Measurements from ENCODE around the gene OTOF. TPM values are rescaled to one million over a fixed set of nuclear protein-coding genes. Genes with fewer than 3 reads are reported as not detected.
A peak's percentile ranks its signal among the peaks of the same experiment; 100 is the strongest.

OTOF gene
- total RNA-seq, 1 donor from 2014 or later = 0.15 TPM

DNA sequence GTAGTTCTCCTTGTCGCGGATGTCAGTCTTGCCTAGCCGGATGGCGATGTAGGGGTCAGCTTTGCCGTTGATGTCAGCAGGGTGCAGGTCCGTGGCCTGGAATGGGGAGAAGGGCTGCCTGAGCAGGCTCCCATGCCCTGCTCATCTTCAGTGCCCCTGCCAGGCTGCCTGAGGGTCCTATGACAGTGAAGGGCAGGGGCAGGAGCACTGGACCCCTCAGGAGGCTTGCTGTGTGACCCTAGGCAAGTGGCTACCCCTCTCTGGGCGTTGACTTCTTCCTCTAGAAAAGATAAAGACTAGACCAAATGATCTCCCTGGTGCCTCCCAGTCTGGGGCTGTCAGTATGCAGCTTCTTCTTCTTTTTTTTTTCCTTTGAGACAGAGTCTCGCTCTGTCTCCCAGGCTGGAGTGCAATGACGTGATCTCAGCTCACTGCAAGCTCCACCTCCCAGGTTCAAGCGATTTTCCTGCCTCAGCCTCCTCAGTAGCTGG lies 11.9 kb downstream of the OTOF start:
- no peak for DNase-seq (ENCODE audit: low read depth)

DNA sequence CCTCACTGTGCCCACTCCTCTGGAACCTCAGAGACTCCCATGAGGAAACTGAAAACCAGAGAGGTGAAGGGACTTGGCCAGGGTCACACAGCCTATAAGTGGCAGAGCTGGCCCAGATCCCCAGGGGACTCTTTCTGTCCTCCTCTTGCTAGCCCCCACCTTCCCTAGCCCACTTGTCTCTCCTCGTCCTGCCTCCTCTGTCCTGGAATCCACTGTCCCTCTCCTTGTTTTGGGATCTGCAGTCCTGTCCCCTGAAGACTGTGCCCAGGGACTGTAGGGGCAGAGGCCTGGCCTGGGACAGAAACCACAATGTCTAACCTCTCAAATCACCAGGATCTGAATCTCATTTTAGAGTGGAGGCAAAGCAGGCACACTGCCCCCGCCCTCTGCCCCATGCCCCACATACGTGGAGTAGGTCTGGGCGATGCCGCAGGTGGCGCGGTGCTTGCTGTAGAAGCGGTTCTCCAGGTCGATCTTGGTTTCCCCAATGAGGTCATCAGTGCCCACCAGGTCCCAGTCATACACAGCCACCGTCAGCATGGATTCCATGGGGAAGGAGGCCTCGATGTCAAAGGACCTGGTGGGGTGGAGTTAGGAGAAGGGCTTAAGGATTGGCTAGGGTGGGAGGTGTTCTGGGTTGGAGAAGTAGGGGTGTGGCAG lies 12.5 kb downstream of the OTOF start:
- no peak for DNase-seq (ENCODE audit: low read depth)

DNA sequence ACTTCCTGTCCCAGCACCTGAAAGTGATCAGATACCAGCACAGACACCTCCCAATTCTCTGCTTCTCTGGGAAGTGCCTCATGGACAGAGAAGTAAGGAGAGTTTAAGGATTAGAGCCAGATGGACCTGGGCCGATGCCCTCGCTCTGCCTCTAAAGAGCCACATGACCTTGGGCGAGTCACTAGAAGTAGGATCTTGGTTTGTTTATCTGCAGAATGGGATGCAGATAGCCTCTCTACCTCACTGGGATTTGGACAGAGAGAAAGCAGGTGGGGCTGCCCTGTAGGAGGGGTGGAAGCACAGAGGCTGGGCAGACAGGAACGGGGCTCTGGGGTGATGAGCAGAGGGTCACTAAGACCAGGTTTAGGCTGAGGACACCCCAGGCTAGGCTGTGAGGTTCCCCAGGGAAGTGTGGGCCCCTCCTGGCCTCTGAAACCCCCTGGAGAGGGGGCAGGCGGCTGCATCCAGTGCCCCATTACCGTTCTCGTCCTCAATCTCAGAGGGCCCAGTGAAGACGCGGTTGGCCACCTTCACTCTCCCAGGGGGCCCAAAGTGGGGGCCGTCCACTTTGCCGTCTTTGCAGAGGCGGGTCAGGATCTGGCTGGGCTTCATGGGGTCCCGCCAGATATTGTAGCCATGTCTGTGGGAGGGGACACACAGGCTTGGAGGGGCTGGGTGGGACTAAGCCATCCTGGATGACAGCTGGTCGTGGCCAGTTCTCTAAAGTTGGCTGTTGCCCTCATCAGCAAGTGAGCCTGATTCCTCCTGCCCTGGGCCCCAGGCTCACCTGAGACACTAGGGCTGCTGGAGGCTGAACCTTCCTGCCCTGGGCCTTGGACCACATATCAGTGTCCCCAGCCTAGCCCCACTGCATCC lies 13.3 kb downstream of the OTOF start:
- no peak for DNase-seq (ENCODE audit: low read depth)

DNA sequence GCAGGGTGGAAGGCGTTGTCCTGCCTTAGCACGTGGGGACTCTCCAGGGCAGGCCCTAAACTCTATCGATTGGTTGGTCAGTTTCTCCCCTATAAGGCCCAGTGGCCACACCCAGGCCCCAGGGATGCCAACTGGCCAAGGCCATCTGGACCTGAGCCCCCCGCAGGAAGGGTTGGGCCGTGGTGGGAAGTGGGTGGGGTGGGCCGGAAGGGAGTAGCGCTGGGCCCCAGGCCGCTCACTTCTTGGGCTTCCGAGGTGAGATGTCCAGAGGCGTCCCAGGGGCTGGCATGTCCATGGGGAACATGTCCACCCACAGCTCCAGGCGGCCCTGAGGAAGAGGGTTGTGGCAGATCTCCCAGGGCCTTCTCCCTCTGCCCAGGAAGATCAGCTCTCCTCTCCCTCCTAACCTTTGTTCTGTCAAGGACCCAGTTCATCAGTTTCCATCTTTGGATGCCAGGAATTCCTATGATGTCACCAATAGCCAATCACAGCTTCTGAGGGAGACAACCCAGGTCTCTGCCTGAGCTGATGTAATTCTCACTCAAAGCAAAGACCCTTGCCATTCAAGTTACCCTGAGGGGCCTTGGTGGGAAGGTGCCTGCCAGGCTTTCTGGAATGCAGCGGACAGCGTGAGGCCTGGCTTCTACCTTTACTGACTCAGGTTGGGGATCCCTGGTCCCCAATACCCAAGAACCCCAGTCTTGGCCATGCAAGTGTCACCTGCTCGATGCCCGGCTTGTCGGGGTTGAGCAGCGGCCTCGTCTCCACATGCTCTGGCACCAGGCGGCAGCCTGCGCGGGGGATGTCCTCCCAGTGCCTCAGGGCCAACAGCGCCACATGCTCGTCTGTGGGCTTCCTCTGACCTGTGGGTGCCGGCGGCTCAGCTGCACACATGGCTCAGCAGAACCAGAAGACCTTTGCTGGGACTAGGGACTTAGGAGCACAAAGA lies 14.4 kb downstream of the OTOF start:
- DNase-seq (ENCODE audit: low read depth) = no peak

DNA sequence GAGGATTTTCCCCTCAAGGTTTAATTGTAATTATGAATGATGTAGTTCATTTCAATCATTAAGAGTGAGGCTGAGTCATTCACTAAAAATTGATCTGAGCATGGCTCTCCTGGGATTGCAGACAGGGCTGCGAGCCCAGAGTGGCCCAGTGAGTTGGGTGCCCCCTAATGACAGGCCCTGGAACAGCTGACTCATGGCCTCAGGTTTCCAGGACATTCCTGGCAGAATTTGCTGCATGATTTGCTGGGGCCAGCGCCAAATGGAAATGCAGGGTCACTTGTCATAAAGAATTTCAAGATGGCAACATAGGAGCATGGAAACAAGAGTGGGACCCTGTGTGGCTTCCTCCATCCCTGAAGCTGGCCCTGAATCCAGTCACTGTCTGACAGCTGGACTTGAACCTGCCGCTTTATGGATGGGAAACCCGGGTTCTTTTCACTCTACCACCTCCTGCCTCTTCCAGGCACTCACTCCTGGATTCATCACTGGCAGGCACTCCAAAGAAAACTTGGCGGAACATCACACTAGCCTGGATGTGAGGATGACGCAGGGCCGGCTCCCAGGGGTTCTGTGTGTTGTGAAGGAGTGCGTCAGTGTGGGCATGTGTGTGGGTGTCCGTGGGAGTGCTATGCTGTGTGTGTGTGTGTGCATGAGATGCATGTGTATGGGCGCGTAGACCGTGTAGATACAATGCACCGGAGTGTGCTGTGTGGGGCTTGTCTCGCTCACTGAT lies 15.2 kb downstream of the OTOF start:
- DNase-seq (ENCODE audit: low read depth) = peak; percentile 67

DNA sequence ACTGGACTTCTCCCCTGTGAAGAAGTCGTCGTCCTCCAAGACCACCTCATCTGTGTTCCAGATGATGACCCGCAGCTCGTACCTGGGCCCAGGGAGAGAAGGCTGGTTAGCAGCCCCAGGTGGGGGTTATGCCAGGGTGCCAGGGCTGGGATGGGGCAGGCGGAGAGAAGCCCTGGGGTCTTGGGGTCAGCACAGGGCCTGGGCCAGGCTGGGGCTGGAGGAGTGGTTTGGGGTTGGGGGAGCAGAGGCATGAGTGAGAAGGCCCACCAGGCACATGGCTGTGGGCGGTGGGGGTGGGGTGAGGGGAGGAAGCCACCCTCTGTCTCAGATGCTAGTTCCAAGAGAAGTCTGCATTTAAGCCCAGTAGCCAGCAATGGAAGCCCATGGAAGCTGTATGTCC lies 15.8 kb downstream of the OTOF start:
- no peak for DNase-seq (ENCODE audit: low read depth)

DNA sequence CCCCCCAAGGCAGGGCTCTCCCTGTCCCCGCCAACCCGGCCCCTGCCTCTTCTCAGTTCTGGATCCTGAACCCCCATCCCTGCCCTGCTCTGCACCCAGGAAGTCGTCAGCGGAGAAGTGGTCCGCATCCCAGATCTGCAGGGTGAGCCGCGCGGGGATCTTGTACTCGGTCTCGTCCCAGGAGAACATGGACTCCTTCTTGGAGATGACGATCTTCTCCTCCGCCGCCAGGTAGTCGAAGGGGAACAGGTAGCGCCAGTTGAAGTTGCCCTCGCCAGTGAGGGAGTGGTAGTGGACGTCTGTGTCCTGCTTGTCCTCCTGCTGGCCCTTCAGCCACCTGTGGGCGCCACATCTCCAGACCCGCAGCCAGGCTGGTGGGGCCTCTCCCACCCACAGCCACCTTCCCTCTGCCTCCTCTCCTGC lies 16.3 kb downstream of the OTOF start:
- no peak for DNase-seq (ENCODE audit: low read depth)

DNA sequence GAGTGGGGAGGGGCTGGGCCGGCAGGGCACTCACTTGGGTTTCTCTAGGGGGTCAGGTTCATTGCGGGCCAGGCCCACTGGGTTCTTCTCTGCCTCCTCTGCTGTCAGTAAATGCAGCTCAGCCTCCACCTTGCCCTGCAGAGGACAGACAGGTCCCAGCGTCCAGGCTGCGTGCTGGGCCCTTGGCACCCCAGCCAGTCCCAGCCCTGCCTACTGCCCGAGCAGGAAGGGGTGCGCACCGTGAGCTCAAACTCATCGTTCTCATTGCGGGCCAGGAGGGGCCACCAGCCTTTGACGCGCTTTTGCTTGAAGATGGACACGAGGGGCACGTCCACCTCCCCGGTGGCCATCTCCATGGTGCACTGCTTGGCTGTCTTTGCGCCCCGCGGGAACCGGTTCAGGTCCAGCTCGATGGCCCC lies 17.3 kb downstream of the OTOF start:
- no peak for DNase-seq (ENCODE audit: low read depth)

DNA sequence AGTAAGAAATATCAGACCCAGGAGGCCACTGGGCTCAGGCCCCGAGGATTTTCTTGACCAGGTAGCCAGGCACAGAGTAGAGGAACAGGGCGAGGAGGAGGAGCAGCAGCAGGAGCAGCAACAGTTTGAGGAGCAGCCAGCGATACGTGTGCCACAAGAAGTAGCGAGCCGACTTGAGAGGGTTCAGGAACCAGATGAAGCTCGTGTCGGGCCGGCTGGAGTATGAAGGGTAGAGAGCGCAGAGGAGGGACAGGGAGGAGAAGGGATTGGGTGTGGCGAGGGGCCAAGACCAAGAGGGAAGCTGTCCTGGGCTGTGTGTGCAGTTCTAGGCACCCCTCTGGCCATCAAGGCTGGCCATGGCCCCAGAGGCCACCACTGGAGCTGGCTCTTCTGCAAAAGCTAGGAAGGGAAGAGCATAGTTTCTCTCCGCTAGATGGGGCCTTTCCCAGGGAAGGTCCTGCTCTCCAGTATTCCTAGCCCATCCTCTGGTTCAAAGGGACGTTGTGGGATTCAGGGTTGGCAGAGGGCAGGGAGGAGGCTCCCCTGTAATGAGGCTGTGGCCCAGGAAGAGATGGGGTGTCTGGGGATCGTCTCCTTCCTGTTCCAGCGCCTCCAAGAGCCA lies 17.8 kb downstream of the OTOF start:
- DNase-seq (ENCODE audit: low read depth) = no peak

DNA sequence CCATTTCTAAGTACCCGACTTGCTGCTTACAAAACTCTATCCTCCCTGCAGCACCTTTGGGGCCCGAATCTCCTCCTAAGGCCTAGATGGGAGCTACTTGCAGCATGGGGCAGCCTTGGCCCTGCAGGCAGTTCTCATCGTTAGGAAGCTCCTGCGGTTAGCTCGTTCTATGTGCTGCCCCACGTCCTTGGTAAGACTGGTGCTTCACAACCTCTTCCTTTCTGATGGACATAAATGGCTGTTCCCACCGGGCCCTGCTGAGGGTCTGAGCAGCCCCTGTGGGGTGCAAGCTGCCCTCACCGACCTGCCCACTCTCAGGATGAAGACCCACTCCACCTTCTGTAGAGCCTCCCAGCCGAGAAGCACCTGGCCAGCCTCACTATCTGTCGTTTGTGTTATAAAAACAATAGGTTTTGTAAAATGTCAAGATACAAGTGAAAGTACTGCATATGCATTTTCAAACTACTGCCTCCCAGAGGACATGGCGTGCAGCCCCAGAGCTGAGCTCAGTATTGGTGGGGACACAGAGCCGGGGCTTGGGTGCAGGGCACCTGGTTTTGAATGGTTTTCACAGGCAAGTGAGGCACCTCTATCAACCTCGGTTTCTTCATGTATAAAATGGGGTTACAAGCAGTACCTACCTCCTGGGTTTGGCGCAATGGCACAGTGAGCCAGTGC lies 19.4 kb downstream of the OTOF start:
- no peak for DNase-seq (ENCODE audit: low read depth)

DNA sequence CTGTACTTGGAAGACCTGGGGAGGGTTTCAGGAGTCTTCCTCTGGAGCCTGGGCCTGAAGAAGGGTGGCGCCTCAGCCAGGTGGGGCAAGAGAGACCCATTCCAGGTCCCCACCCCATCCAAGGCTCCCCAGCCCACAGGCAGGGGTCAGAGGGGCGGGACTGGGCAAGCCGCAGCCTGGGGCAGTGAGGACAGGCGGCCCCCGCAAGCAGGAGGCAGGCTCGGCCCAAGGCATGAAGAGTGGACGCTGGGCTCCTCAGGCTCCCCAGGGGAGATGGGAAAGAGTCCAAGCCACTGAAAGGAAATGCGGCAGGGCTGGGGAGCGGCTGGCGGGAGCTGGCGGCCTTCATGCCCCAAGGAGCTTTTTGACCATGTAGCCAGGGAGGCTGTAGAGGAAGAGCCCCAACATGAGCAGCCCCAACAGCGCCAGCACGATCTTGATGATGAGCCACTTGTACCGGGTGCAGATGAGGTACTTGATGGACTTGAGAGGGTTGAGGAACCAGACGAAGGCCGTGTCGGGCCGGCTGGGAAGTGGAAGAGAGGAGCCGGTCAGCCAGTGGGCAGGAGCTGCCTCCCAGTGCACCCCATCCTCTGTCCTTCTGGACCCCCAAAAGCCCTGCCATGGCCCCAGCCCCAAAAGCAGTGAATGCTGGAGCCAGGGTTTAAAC lies 20.1 kb downstream of the OTOF start:
- no peak for DNase-seq (ENCODE audit: low read depth)

DNA sequence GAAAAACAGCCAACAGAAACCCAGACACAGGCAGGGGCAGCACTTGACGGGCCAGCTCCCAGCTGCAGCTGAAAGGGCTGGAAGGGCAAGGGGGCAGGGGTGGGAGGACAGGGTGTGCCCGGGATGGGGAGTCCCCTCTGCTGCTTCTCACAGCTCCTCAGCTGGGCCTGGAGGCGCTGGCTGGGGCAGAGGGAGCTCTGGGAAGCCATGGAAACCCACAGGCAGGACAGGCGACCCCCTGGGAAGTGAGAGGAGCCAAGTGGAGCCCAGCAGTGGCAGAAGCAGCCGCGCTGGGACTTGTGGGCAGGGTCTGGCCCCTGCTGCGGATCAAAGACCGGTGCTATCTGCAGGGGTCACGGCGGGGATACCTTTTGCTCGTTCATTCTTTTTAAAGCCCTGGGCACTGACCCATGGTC lies 20.7 kb downstream of the OTOF start:
- DNase-seq (ENCODE audit: low read depth) = no peak

DNA sequence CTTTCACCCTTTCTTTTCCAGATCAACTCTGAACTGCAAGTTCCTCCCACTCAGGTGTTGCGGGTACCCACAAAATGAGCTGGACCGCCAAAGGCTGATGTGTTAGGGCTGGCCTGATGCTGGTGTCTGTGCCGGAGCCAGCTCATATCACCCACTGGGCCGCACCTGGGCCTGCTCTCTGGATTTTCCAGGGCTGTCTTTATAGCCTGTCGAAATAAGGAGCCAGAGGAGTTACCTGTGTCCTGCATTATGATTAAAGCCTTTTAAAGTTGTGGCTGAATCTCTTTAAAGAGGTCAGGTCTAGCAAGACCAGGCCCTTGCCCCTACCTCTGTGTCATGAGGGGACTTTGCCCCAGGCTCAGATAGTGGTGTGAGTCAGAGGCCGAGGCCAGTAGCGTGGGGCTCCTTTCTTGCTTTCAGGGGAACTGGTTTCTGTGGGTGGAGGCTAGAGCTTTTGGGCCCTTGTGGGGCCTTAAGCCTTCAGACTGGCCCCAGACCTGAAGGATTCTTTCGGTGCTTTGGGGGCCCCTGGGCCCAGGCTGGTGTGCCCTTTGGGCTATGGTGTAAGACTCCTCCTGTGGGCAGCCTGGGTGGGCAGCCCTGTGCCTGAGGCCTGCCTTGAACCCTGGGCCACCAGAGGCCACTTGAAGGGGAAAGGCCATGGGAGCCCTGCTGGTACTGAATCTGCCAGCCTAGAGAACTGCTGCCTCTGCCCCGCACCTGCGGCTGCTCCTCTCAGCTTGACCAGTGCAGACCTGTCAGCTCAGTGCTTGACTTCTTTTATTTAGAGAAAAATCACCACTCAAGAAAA lies 21.3 kb downstream of the OTOF start:
- DNase-seq (ENCODE audit: low read depth) = peak; percentile 47

DNA sequence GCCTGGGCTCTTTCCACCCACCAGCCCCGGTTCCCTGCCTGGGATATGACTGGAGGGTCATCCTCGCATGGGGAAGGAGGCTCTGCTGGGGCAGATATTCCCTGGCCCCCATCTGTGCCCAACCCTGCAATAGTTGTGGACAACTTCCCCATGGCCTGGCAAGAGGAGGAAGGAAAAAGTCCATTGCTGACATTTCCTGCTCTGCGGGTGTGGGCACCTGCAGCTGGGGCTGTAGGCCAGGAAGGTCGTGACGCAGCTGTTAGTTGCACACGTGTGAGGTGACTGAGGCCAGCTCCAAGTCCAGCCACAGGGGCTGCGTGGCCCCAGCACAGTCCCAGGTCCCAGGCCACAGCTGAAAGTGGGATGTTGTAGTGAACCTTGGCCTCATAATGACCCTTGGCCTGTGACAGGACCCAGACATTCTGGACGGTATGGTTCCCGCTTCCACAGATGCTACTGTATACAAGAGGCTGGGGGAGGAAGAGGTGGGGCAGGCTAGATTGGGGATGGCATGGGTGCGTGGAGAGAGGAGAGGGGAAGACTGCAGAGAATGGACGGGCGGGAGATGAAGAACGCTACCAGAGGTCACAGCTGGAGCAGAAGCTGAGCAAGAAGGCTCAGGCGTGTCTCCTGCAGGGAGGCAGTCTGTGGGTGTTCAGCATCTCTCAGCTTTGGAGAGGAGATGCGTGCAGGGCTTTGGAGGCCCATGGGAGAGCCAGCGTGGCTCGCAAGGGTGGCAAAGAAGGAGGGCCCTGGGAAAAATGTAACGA lies 22.1 kb downstream of the OTOF start:
- no peak for DNase-seq (ENCODE audit: low read depth)

DNA sequence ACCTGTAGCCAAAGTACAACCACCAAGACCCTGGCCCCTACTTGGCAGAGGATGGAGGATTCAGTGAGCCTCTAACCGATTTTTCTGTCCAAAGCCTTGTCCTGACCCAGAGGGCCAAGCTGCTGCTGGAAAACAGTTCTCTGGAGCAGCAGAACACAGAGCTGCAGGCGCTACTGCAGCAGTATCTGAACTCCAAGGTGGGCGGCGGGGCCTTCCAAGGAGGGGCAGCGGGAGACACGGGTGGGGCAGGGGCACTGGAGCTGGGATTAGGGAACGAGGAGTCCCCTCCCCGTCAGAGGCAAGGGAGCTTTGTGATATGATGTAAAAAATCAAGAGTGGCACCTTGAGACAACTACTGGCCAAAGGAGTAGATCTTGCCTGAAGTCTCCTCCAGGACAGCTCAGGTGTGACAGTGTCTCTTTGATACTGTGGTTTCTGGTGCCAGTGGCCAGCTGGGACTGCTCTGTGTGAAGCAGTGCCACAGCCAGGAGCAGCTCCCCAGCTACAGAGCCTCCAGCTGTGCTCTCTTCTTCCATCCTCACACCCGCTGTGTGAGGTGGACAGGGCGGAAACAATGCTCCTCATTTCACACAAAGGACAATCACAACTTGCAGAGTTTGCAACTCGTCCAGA lies 22.8 kb downstream of the OTOF start:
- DNase-seq (ENCODE audit: low read depth) = no peak

DNA sequence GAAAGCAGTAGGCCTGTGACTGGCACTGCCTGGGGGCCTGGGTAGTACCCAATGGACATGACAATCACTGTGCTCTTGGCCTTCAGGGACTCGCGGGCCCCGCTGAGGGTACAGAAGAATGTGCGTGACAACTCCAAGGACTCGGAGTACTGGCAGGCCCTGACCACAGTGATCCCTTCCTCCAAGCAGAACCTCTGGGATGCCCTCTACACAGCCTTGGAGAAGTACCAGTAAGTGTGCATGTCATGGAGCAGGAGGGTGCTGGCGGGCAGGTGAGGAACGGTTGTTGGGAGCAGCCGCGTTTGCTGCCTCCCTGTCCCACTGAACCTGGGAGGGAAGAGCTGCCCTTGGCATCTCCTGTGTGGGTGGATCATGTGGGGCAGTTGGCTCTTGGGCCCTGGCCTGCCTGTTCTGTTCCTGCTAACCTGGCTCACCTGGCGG lies 23.3 kb downstream of the OTOF start:
- no peak for DNase-seq (ENCODE audit: low read depth)
